Lower leg skin (tissue), 3 donors: ENCODE data around the gene ANO8.

Experiments used
- POLR2A ChIP-seq, 2 donors: fragments of 450-650 bp; IDR thresholded peaks; one replicate each; pipeline ENCODE4 v1.6.1; 2016 to 2017; ENCODE audit warnings: antibody characterized with exemption in 2 of 2, mild to moderate bottlenecking in 1 of 2, moderate library complexity in 1 of 2
- TF ChIP-seq, protein P1 (sequence below), 3 donors: fragments of 450-650 bp; IDR thresholded peaks; one replicate each; pipeline ENCODE4 v1.5.1; 2016; ENCODE audit warnings: antibody characterized with exemption in 3 of 3, mild to moderate bottlenecking in 3 of 3, moderate library complexity in 2 of 3

DNA sequence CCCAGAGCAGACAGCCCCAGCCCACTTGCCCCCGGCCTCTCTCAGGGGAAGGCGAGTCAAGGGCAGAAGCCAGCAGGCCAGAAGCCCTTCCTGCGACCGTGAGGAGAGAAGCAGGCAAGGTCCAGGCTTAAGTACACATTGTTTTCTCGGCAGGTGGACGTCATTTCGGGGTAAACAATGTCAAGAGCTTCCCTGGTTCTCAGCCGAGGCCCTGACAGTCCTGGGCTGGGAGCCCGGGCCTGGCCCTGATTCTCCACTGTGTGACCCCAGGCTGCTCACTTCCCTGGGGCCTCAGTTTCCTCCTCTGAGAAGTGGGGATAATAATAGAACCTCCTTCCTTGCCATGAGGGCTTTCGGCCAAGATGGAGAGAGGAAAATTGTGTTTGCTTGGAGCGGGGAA, 23.1 kb upstream of the ANO8 start:
- no peak for TF ChIP-seq POLR2A (IDR thresholded peaks at IDR 0.05)
- TF ChIP-seq, protein P1, sequence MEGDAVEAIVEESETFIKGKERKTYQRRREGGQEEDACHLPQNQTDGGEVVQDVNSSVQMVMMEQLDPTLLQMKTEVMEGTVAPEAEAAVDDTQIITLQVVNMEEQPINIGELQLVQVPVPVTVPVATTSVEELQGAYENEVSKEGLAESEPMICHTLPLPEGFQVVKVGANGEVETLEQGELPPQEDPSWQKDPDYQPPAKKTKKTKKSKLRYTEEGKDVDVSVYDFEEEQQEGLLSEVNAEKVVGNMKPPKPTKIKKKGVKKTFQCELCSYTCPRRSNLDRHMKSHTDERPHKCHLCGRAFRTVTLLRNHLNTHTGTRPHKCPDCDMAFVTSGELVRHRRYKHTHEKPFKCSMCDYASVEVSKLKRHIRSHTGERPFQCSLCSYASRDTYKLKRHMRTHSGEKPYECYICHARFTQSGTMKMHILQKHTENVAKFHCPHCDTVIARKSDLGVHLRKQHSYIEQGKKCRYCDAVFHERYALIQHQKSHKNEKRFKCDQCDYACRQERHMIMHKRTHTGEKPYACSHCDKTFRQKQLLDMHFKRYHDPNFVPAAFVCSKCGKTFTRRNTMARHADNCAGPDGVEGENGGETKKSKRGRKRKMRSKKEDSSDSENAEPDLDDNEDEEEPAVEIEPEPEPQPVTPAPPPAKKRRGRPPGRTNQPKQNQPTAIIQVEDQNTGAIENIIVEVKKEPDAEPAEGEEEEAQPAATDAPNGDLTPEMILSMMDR (IDR thresholded peaks at IDR 0.05), result no peak
